ENCODE results near the gene GPR141. TPM values are rescaled to one million over a fixed set of nuclear protein-coding genes. Genes with fewer than 3 reads are reported as not detected.

Gene GPR141
- total and polyA plus RNA-seq, 3 donors from 2014 or later, result 1.8 to 3.5 (median 2.5) TPM

DNA sequence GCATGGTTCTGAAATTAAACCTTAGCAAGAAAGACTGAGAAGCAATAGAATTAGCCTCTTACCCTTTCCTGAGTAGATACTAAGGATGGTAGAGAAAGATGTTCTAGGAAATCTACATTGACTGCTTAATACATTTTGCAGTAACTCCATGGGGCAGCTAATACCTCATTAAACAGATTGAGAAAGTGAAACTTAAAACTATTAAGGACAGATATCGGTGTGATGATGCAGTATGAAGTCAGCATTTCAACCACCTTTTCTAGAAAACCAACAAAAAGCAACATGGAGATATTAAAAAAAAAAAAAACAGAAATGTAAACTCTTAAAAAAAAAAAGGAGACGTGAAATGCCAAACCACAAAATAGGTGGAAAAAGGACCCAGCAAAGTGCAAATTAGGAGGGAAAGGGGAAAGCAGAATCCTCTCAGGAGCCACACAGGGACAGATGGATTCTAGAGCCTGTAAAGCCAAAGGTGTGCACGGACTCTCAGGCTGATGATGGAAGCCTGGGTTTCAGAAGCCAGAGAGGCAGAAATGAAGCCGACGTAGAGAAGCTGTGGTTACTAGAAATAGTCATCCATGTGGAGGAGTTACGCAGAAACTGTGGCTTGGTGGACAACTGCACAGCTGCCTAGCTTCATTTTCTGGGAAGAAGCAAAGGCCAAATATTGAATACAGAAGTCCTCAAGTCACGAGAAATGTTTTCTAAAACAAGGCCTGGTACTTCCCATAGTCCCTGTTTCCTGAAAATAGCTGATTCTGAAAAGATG, 38.1 kb upstream of the GPR141 start:
- H3K36me3 ChIP-seq (ENCODE audit: low read depth, missing control alignments), result no peaks in the 10 kb centered on the region
- H3K4me3 ChIP-seq, result no peak overlapping the region
- peaks cover 4% of the 10 kb centered on the region for H3K4me1 ChIP-seq
- H3K9me3 ChIP-seq, result no peaks in the 10 kb centered on the region
- TF ChIP-seq, protein P1, sequence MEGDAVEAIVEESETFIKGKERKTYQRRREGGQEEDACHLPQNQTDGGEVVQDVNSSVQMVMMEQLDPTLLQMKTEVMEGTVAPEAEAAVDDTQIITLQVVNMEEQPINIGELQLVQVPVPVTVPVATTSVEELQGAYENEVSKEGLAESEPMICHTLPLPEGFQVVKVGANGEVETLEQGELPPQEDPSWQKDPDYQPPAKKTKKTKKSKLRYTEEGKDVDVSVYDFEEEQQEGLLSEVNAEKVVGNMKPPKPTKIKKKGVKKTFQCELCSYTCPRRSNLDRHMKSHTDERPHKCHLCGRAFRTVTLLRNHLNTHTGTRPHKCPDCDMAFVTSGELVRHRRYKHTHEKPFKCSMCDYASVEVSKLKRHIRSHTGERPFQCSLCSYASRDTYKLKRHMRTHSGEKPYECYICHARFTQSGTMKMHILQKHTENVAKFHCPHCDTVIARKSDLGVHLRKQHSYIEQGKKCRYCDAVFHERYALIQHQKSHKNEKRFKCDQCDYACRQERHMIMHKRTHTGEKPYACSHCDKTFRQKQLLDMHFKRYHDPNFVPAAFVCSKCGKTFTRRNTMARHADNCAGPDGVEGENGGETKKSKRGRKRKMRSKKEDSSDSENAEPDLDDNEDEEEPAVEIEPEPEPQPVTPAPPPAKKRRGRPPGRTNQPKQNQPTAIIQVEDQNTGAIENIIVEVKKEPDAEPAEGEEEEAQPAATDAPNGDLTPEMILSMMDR (IDR thresholded peaks at IDR 0.05), result no peak
- TF ChIP-seq POLR2A (IDR thresholded peaks at IDR 0.05), result no peak
- WGBS, 2 donors, result 74 to 88% methylated on average over 7 of the region's 7 CpGs
- H3K27ac ChIP-seq, result no peak overlapping the region
- H3K27me3 ChIP-seq, result no peaks in the 10 kb centered on the region
- intact Hi-C loops (cut with DNase I; ENCODE audit: low total_unique reads), result no loop called here
- DNase-seq, result no peak

DNA sequence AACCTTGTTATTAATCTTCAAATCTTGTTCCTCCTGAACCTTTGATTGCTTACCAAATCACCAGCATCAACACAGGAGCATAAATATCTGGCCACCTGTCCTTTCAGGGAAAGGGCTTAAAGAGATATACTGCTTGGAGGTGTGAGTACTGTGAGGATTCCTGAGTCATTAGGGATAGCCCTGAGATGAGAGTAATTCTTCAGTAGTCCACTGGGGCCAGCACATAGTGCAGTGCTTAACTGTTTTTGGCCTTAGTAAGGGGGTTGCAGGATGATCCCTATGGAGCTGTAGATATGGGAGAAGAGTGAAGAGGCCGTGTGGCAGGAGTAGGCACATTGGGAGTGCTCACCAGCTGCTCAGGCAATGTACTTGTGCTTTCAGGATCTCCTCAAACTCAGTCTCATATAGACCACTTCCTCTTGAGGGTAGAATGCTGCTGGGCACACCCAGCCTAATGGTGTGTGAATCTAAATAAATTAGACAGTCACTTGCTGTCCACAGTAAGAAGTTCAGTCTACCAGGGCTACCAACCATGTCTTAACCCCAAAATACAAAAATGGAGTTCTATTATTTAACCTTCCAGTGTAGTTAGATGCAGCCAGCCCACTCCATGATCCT, 26.5 kb upstream of the GPR141 start:
- no peaks in the 10 kb centered on the region for H3K27me3 ChIP-seq
- intact Hi-C loops (cut with DNase I; ENCODE audit: low total_unique reads), result no loop called here
- H3K4me3 ChIP-seq, result no peak overlapping the region
- WGBS, 2 donors, result 69 to 89% methylated on average over 1 of the region's 1 CpG
- TF ChIP-seq, protein P1 (IDR thresholded peaks at IDR 0.05), result no peak
- no peak for TF ChIP-seq POLR2A (IDR thresholded peaks at IDR 0.05)
- H3K9me3 ChIP-seq, result no peaks in the 10 kb centered on the region
- H3K4me1 ChIP-seq, result no peaks in the 10 kb centered on the region
- no peak for DNase-seq
- H3K27ac ChIP-seq, result no peak overlapping the region
- no peaks in the 10 kb centered on the region for H3K36me3 ChIP-seq (ENCODE audit: low read depth, missing control alignments)

DNA sequence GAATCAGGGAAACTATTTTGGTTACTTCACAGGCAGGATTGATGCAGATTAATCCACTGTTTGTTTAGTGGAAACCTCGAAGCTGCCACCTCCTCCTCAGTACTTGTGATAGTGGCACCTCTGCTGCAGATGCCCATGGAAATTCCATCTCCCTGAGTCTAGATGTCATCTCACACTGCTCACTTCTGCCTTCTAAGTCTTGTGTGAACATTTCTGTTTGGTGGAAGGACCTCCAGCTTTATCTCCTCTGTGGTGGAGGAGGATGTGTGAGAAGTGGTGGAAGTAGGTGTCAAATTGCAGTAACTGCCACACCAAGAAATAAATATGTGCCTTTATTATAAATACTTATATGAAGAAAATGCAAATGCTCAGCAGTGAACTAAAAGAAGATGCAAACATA, 25.8 kb upstream of the GPR141 start:
- Histone ChIP-seq H3K27ac (no peak overlapping the region), H3K4me1 (no peaks in the 10 kb centered on the region), H3K36me3 (ENCODE audit: low read depth, missing control alignments) (no peaks in the 10 kb centered on the region), H3K27me3 (no peaks in the 10 kb centered on the region), H3K4me3 (no peak overlapping the region), H3K9me3 (no peaks in the 10 kb centered on the region)
- TF ChIP-seq POLR2A (IDR thresholded peaks at IDR 0.05), result no peak
- TF ChIP-seq, protein P1 (IDR thresholded peaks at IDR 0.05), result no peak
- intact Hi-C loops (cut with DNase I; ENCODE audit: low total_unique reads), result no loop called here
- DNase-seq, result no peak
- 60 to 68% methylated on average over 1 of the region's 1 CpG for WGBS, 2 donors

DNA sequence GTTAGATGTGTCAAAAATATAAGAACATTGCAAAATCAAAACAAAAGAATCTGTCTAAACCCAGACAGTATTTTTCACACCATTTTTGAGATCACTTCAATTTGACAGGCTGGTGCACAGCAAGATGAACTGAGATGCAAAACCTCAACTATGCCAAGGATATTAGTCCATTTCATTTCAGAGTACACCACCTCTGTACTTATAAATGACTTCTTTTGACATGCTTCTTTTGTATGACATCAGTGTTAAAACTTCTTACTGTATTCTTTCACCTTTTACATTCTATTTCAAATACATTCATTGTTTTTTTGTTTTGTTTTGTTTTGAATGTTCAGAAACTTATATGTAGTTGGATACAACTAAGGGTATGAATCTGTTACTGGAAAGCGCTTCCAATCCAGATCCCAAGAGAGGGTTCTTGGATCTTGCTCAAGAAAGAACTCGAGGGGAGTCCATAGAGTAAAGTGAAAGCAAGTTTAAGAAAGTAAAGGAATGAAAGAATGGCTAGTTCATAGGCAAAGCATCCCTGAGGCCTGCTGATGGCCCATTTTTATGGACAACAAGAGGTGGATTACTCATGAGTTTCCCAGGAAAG, 23.5 kb upstream of the GPR141 start:
- 68 to 78% methylated on average over 2 of the region's 2 CpGs for WGBS, 2 donors
- intact Hi-C loops (cut with DNase I; ENCODE audit: low total_unique reads), result no loop called here
- Histone ChIP-seq H3K4me1 (no peaks in the 10 kb centered on the region), H3K27me3 (no peaks in the 10 kb centered on the region), H3K4me3 (no peak overlapping the region), H3K9me3 (no peaks in the 10 kb centered on the region), H3K36me3 (ENCODE audit: low read depth, missing control alignments) (no peaks in the 10 kb centered on the region), H3K27ac (no peak overlapping the region)
- no peak for DNase-seq
- TF ChIP-seq, protein P1 (IDR thresholded peaks at IDR 0.05), result no peak
- no peak for TF ChIP-seq POLR2A (IDR thresholded peaks at IDR 0.05)
